ENCODE results near the gene BMP8B.

The BMP8B gene

GRCh38 chr1:39755965-39756659 is 32.6 kb downstream of the BMP8B start:
- no peak for DNase-seq

DNA sequence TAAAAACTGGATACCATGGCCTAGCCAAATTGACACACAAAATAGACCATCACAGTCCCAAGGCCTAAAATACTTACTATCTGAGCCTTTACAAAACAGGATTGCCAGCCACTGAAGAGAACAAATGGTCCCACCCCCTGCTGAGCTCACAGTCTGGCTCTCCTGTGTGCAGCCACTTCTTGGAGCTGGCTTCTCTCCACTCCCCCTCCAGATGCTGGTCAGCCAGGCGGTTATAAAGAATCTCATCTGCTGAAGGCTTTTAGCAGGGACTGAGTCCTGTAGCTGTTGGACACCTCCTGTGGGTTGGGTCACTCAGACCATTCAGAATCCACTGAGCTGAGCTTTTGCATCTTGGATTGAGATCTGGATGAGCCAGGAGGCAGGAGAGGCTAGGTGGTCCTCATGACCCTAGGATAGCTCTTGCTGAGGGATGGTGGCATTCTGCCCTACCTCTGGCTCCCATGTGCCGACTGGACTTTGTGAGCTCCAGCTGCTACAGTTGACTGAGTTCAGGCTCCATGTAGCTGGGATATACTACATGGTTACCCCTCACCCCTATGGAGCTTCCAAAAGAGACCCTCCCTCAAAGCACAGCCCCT is 33.7 kb downstream of the BMP8B start:
- DNase-seq, result no peak

- DNase-seq, result no peak
These were observed 34.6 kb downstream of the BMP8B start for GRCh38 chr1:39754026-39754570.

GRCh38 chr1:39753132-39754025 is 35.3 kb downstream of the BMP8B start:
- DNase-seq, result no peak

GRCh38 chr1:39752703-39753102 is 36.0 kb downstream of the BMP8B start:
- DNase-seq, result no peak

DNA sequence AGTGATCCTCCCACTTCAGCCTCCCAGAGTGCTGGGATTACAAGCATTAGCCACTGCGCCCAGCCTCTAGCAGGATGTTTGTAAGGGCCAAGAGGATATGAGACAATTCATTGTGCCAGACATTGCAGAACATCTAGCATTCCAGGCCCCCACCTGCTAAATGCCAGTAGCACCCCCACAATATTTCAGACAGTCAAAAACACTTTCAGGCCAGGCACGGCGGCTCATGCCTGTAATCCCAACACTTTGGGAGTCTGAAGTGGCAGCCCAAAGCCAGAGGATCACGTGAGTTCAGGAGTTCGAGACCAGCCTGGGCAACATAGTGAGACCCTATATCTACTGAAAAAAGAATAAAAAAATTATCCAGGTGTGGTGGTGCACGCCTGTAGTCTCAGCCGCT is 37.1 kb downstream of the BMP8B start:
- no peak for DNase-seq

- no peak for DNase-seq
These were observed 43.5 kb downstream of the BMP8B start for GRCh38 chr1:39745016-39745670.

DNA sequence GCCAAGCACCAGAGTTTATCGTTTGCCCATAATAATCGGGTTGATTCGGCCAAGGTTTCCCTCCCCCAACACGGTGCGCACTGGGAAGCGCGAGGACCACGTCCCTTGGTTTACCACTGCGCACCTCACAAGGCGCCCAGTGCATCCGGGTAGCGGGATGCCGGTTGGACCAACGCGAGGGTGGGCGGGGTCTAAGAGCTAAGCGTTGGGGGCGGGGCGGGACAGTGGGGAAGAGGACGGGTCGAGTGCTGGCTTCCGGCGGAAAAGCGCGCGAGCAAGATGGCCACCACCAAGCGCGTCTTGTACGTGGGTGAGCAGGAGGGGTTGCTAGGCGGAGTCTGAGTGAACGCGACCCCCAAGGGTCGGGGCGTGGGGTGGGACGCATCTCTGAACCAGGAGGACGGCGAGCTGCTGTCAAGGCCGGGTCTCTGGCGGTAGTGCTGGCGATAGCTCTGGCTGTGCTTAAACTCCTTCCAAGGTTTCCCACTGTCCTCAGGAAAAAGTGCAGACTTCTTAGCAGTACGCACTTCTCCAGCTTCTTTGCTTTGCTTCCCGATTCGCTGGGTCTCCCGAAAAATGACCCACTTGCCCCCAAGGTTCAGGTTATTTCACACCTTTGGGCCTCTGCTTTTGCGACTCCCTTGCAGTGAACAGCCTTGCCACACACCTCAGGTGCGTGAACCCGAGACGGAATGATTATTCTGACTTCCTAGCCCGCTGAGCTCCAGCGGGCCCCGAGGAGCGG is 49.9 kb downstream of the BMP8B start, which contains the start of gene PPIE:
PPIE (plus strand) TSS at position 261 of the 745 bp plus-strand sequence; CDS start at position 280, 19 bp downstream.
- peak; percentile 99 for DNase-seq

GRCh38 chr1:39737546-39738169 is 51.0 kb downstream of the BMP8B start:
- DNase-seq, result peak; percentile 18

- DNase-seq, result no peak
These were observed 52.9 kb downstream of the BMP8B start for GRCh38 chr1:39735731-39736130.

GRCh38 chr1:39733161-39733560 is 55.5 kb downstream of the BMP8B start:
- DNase-seq, result no peak

DNA sequence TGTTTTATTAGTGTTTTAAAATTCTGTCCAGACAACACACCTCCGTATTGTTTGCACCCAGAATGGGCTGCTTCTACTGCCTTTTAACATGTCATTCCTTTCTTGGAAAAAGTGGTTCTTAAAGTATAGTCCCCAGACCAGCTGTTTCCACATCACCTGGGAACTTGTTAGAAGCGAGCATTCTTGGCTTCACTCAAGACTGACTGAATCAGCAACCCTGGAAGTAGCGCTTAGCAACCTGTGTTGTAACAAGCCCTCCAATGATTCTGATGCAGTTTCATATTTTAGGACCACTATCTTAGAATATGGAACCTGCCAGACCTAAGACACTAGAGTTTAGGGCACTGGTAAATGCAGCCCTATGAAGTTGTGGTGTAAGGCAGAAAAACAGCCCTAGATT is 55.9 kb downstream of the BMP8B start:
- DNase-seq, result no peak

DNA sequence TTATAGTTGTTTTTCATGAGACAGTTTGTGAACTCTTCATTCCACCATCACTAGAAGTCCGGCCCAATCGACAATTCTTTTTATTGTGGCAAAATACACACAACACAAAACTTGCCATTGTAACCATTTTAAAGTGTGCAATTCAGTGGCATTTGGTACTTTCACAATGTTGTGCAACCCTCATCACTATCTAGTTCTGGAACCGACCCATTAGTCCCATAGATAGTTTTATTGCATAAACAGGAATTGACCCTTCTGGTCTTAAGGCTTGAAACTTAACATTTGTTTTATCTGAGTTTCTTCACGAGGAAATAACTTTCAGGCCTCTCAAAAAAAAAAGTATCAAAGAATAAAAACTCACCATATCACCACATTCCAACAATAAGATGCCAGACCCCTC is 58.8 kb downstream of the BMP8B start:
- no peak for DNase-seq

GRCh38 chr1:39729030-39729429 is 59.6 kb downstream of the BMP8B start:
- no peak for DNase-seq

DNA sequence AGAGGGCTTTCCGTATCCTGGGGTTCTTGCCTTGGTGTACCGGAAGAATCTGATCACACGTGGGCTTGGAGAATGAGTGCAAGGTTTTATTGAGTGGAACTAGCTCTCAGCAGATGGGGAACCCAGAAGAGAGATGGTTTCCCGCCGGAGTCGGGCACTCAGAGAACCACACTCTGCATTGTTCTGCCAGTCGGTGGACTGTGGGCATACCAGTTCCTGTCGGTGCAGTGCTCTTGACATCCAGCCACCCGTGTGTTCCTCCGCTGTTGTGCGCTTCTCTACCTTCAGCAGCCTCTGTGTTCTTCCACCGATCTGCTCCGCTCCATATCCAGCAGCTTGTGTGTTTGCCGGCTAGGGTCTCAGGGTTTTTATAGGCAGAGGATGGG is 60.7 kb downstream of the BMP8B start:
- no peak for DNase-seq

- DNase-seq, result no peak
These were observed 61.3 kb downstream of the BMP8B start for GRCh38 chr1:39727221-39727931.

- DNase-seq, result no peak
These were observed 62.1 kb downstream of the BMP8B start for GRCh38 chr1:39726600-39726999.

- no peak for DNase-seq
These were observed 66.2 kb downstream of the BMP8B start for GRCh38 chr1:39722495-39722894.

DNA sequence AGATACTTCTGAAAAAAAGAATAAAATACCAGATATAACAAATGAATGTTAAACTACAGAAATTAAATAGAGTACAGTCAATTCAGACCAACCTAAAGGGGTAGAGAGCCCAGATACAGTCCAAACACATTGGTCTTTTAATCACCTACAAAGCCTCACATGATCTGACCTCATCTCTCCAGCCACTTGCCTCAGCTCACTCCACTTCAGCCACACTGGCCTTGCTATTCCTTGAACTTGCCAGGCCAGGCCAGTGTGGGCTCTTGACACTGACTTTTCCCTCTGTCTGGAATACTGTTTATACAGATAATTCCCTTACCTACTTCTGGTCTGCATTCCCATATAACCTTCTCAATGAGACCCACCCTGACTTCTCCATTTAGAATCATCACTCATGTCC is 67.0 kb downstream of the BMP8B start:
- DNase-seq, result no peak

GRCh38 chr1:39720094-39720999 is 68.3 kb downstream of the BMP8B start:
- peak; percentile 85 for DNase-seq

All from hematopoietic multipotent progenitor cell treated with erythropoietin and hydrocortisone succinate and interleukin-3 and kit ligand, for 6 days (in vitro differentiated cells).